HepG2 (cell line): Measurements from ENCODE around the gene FBXO30. TPM values are rescaled to one million over a fixed set of nuclear protein-coding genes. Genes with fewer than 3 reads are reported as not detected.

ENCODE experiments used
- ATAC-seq: fragments of 200-7000 bp; cut with Tn5 transposase; 3 replicates; pipeline ENCODE4 v1.9.1; 2020; ENCODE audit warnings: mild to moderate bottlenecking, moderate library complexity
- BruUV-seq: library from RNA; stranded (reverse); fragments of 400-500 nt; replicated peaks from 2 replicates; lab custom pipeline; 2021; lab: Mats Ljungman, UMichigan
- CTCF ChIA-PET: fragments of 300-600 bp; formaldehyde crosslinking; extraction: SDS; loops from one replicate; lab custom pipeline; 2021; ENCODE audit warnings: low total read pairs, inconsistent platforms, low intra/inter-chr PET ratio; lab: Yijun Ruan, JAX
- POLR2A ChIA-PET: fragments of 350-600 bp; sonication (Branson Sonifier 250); formaldehyde crosslinking; loops from one replicate; lab custom pipeline; 2020; ENCODE audit warnings: antibody characterized with exemption, inconsistent platforms; lab: Yijun Ruan, JAX
- DNase-seq: peaks from one replicate; pipeline ENCODE4 v3.0.0-alpha.2; 2015; ENCODE audit warnings: low spot score
- FAIRE-seq: peaks from 3 replicates; lab custom pipeline; 2011; peaks lifted over from hg19 to GRCh38; lab: Jason Lieb, UNC
- H2AFZ ChIP-seq: one replicate; pipeline ENCODE4 v1.6.1; 2011; ENCODE audit warnings: low read length, inconsistent platforms
- H3K27ac ChIP-seq: fragments of 300-600 bp; 3 replicates; pipeline ENCODE4 v1.8.0; 2011; ENCODE audit warnings: mixed run types, mild to moderate bottlenecking, mixed read lengths, low read length, inconsistent platforms; ENCODE audit not compliant: insufficient read depth; ENCODE audit errors: extremely low read length
- H3K27me3 ChIP-seq, 2 experiments: fragments of 200-600 bp in 1 of 2; 2 replicates in 1 of 2; 3 replicates in 1 of 2; pipeline versions ENCODE4 v1.6.0 to v1.8.0; 2011; ENCODE audit warnings: low read length in 2 of 2, mild to moderate bottlenecking in 2 of 2, moderate library complexity in 2 of 2, inconsistent platforms in 1 of 2; ENCODE audit not compliant: insufficient read depth in 2 of 2, control insufficient read depth in 1 of 2
- H3K36me3 ChIP-seq, 2 experiments: fragments of 200-600 bp in 1 of 2; replicated peaks in 1 of 2; 2 replicates in 1 of 2; 3 replicates in 1 of 2; pipeline versions ENCODE4 v1.5.1 to v1.8.0; 2011; ENCODE audit warnings: low read length in 2 of 2, inconsistent platforms in 1 of 2; ENCODE audit not compliant: insufficient read depth in 2 of 2, control insufficient read depth in 1 of 2
- H3K4me1 ChIP-seq: 2 replicates; pipeline ENCODE4 v1.5.1; 2012; ENCODE audit warnings: low read length, inconsistent platforms; ENCODE audit not compliant: insufficient read depth
- H3K4me2 ChIP-seq: 2 replicates; pipeline ENCODE4 v1.6.0; 2011; ENCODE audit warnings: low read depth, low read length, inconsistent platforms
- H3K4me3 ChIP-seq, 3 experiments: fragments of 200-600 bp in 1 of 3; sonication (generic), shearing (Covaris generic) in 1 of 3; replicated peaks in 1 of 3; 2 replicates each; pipeline ENCODE4 v1.5.1; 2011 to 2016; ENCODE audit warnings: low read length in 3 of 3, inconsistent platforms in 2 of 3, low read depth in 2 of 3, mild to moderate bottlenecking in 2 of 3, control low read depth in 1 of 3, mixed read lengths in 1 of 3; ENCODE audit not compliant: insufficient read depth in 1 of 3
- H3K79me2 ChIP-seq: one replicate; pipeline ENCODE4 v1.6.1; 2011; ENCODE audit warnings: low read length, inconsistent platforms; ENCODE audit not compliant: insufficient read depth
- H3K9ac ChIP-seq: 2 replicates; pipeline ENCODE4 v1.6.0; 2011; ENCODE audit warnings: mild to moderate bottlenecking, low read depth, low read length, inconsistent platforms; ENCODE audit not compliant: insufficient read depth
- H3K9me3 ChIP-seq: 2 replicates; pipeline ENCODE4 v1.5.1; 2012; ENCODE audit warnings: mild to moderate bottlenecking, low read length
- H4K20me1 ChIP-seq: 2 replicates; pipeline ENCODE4 v1.6.0; 2011; ENCODE audit warnings: inconsistent platforms, mild to moderate bottlenecking, low read length, moderate library complexity; ENCODE audit not compliant: insufficient read depth
- HDAC6 ChIP-seq: fragments of 200-600 bp; sonication (generic); IDR thresholded peaks from 2 replicates; pipeline ENCODE4 v1.7.0; 2017; ENCODE audit warnings: mild to moderate bottlenecking, antibody characterized with exemption, low read length, low read depth
- MED13 ChIP-seq: sonication (generic); formaldehyde crosslinking; IDR thresholded peaks from 2 replicates; pipeline ENCODE4 v1.5.0; 2020; ENCODE audit warnings: missing genetic modification reagents
- PHF20 ChIP-seq: sonication (generic); formaldehyde crosslinking; IDR thresholded peaks from 2 replicates; pipeline ENCODE4 v1.5.0; 2020; ENCODE audit warnings: mild to moderate bottlenecking, missing genetic modification reagents
- RELA ChIP-seq: sonication (generic); formaldehyde crosslinking; IDR thresholded peaks from 2 replicates; pipeline ENCODE4 v1.4.0; 2020; ENCODE audit warnings: missing genetic modification reagents
- SIX1 ChIP-seq: sonication (generic); formaldehyde crosslinking; IDR thresholded peaks from 2 replicates; pipeline ENCODE4 v1.4.0; 2020; ENCODE audit warnings: missing genetic modification reagents, borderline replicate concordance
- THAP11 ChIP-seq: IDR thresholded peaks from 2 replicates; pipeline ENCODE4 v1.6.1; 2016; ENCODE audit warnings: missing biosample characterization, missing genetic modification reagents
- U2AF2 ChIP-seq: fragments of 200-400 bp; formaldehyde crosslinking; IDR thresholded peaks from 2 replicates; pipeline ENCODE4 v1.6.1; 2017; ENCODE audit warnings: low read depth, mild to moderate bottlenecking, low read length
- ZMYM3 ChIP-seq: sonication (generic); formaldehyde crosslinking; IDR thresholded peaks from 2 replicates; pipeline ENCODE4 v1.5.1; 2020; ENCODE audit warnings: mild to moderate bottlenecking, missing genetic modification reagents
- ZNF432 ChIP-seq: sonication (generic); formaldehyde crosslinking; IDR thresholded peaks from 2 replicates; pipeline ENCODE4 v1.5.0; 2020; ENCODE audit warnings: missing genetic modification reagents, mild to moderate bottlenecking, borderline replicate concordance
- ZNF446 ChIP-seq: sonication (generic); formaldehyde crosslinking; IDR thresholded peaks from 2 replicates; pipeline ENCODE4 v1.5.0; 2020; ENCODE audit warnings: mild to moderate bottlenecking, missing genetic modification reagents
- ZNF510 ChIP-seq: sonication (generic); formaldehyde crosslinking; IDR thresholded peaks from 2 replicates; pipeline ENCODE4 v1.4.0; 2020; ENCODE audit warnings: low read depth, mild to moderate bottlenecking, missing genetic modification reagents
- ZNF780A ChIP-seq: sonication (generic); formaldehyde crosslinking; IDR thresholded peaks from 2 replicates; pipeline ENCODE4 v1.8.0; 2022; ENCODE audit warnings: mild to moderate bottlenecking, missing genetic modification reagents, moderate library complexity
- ZNF879 ChIP-seq: sonication (generic); formaldehyde crosslinking; IDR thresholded peaks from 2 replicates; pipeline ENCODE4 v1.8.1; 2023; ENCODE audit warnings: missing genetic modification reagents
- WGBS: methylation state at CpG from one replicate; pipeline ENCODE4 v1.1.6; 2017; ENCODE audit warnings: low lambda C conversion rate; 5-methylcytosine and 5-hydroxymethylcytosine counted together
- in situ Hi-C: cut with HindIII; loops from 2 replicates; pipeline ENCODE4 v1.10.0; 2017; ENCODE audit warnings: low pct_unique_long_range_greater_than_20kb; ENCODE audit not compliant: extremely low pct_ligation_motif_present
- intact Hi-C: fragments of 100-400 bp; cut with micrococcal nuclease; formaldehyde crosslinking; loops from one replicate; pipeline ENCODE4 v1.10.0; 2022; ENCODE audit not compliant: unreplicated experiment
- polyA plus RNA-seq, 8 experiments: library from polyadenylated mRNA; depleted of rRNA in 3 of 8; stranded (reverse) in 7 of 8; unstranded in 1 of 8; fragments of >200 nt; fragmentation: Illumina TruSeq in 4 of 8; extraction: Trizol in 4 of 8; gene quantifications; 2 replicates each; pipeline versions ENCODE4 v1.2.1 to v1.2.3, GENCODE V29; 2011 to 2016; ENCODE audit warnings: low read depth in 4 of 8, missing spikeins in 1 of 8, mixed read lengths in 1 of 8; ENCODE audit not compliant: insufficient read depth in 1 of 8
- total RNA-seq, 5 experiments: library from RNA; depleted of rRNA; stranded (reverse); fragments of >200 nt; fragmentation: Illumina TruSeq; extraction: Trizol; gene quantifications; 2 replicates each; pipeline ENCODE4 v1.2.3, GENCODE V29; 2016; ENCODE audit warnings: low read depth in 1 of 5
- TF ChIP-seq, protein P1 (sequence below): sonication (generic); formaldehyde crosslinking; IDR thresholded peaks from 2 replicates; pipeline ENCODE4 v1.5.1; 2020; ENCODE audit warnings: missing genetic modification reagents, mild to moderate bottlenecking, borderline replicate concordance
- TF ChIP-seq, protein P2 (sequence below): sonication (generic); formaldehyde crosslinking; IDR thresholded peaks from 2 replicates; pipeline ENCODE4 v1.8.0; 2022; ENCODE audit warnings: missing genetic modification reagents, mild to moderate bottlenecking, borderline replicate concordance
- TF ChIP-seq, protein P3 (sequence below): sonication (generic); formaldehyde crosslinking; IDR thresholded peaks from 2 replicates; pipeline ENCODE4 v1.4.0; 2020; ENCODE audit warnings: low read depth, missing genetic modification reagents
- TF ChIP-seq, protein P4 (sequence below): sonication (generic); formaldehyde crosslinking; conservative IDR thresholded peaks from 2 replicates; pipeline ENCODE4 v1.8.1; 2023; ENCODE audit warnings: missing genetic modification reagents

The FBXO30 gene
- total and polyA plus RNA-seq, 2 of the 13 experiments (the other 11 are each of a cell fraction or from before 2014, with no cell fraction given): 3.2 to 7.1 TPM

DNA sequence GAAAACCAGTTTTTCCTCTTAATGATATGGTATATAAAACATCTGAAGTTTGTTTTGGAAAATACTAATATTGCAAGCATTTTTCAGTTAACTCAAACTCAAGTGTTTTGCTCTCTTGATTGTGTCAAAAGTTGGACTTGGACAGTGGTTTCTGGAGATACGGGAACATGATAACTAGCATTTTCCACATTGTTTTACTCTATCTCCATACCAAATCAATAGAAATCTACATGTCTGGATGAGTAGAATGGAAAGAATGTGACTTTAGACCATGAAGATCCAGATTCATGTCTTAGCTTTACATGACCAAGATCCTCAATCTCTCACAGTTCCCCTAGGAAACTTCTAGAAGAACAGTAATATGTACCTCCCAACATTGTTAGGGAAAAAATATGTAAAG, 22.2 kb upstream of the FBXO30 start:
- CTCF ChIA-PET: no interaction called here
- intact Hi-C loops (no loop called here), in situ Hi-C loops (no loop called here)
- H3K9ac ChIP-seq: no peak overlapping the region
- ATAC-seq (no peak), DNase-seq (no peak), FAIRE-seq (no peak)
- H3K4me3 ChIP-seq: no peak overlapping the region
- no peaks in the 10 kb centered on the region for H3K9me3 ChIP-seq
- BruUV-seq: no TSS peak
- 61% methylated on average over 1 of the region's 1 CpG for WGBS
- no peak overlapping the region for H3K4me2 ChIP-seq
- no peaks in the 10 kb centered on the region for H4K20me1 ChIP-seq
- H3K27ac ChIP-seq: no peak overlapping the region
- TF ChIP-seq RELA (CRISPR knock-in tag) (no peak), MED13 (CRISPR knock-in tag) (no peak), ZNF446 (CRISPR knock-in tag) (no peak), PHF20 (CRISPR knock-in tag) (no peak), ZNF780A (CRISPR knock-in tag) (no peak), ZNF432 (CRISPR knock-in tag) (no peak), ZNF510 (no peak), ZMYM3 (no peak), HDAC6 (no peak), SIX1 (CRISPR knock-in tag) (no peak), THAP11 (CRISPR knock-in tag) (no peak), ZNF879 (no peak), U2AF2 (no peak)
- TF ChIP-seq, protein P1, sequence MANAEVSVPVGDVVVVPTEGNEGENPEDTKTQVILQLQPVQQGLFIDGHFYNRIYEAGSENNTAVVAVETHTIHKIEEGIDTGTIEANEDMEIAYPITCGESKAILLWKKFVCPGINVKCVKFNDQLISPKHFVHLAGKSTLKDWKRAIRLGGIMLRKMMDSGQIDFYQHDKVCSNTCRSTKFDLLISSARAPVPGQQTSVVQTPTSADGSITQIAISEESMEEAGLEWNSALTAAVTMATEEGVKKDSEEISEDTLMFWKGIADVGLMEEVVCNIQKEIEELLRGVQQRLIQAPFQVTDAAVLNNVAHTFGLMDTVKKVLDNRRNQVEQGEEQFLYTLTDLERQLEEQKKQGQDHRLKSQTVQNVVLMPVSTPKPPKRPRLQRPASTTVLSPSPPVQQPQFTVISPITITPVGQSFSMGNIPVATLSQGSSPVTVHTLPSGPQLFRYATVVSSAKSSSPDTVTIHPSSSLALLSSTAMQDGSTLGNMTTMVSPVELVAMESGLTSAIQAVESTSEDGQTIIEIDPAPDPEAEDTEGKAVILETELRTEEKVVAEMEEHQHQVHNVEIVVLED (CRISPR knock-in tag): no peak
- TF ChIP-seq, protein P2, sequence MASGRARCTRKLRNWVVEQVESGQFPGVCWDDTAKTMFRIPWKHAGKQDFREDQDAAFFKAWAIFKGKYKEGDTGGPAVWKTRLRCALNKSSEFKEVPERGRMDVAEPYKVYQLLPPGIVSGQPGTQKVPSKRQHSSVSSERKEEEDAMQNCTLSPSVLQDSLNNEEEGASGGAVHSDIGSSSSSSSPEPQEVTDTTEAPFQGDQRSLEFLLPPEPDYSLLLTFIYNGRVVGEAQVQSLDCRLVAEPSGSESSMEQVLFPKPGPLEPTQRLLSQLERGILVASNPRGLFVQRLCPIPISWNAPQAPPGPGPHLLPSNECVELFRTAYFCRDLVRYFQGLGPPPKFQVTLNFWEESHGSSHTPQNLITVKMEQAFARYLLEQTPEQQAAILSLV (CRISPR knock-in tag): no peak
- TF ChIP-seq, protein P3, sequence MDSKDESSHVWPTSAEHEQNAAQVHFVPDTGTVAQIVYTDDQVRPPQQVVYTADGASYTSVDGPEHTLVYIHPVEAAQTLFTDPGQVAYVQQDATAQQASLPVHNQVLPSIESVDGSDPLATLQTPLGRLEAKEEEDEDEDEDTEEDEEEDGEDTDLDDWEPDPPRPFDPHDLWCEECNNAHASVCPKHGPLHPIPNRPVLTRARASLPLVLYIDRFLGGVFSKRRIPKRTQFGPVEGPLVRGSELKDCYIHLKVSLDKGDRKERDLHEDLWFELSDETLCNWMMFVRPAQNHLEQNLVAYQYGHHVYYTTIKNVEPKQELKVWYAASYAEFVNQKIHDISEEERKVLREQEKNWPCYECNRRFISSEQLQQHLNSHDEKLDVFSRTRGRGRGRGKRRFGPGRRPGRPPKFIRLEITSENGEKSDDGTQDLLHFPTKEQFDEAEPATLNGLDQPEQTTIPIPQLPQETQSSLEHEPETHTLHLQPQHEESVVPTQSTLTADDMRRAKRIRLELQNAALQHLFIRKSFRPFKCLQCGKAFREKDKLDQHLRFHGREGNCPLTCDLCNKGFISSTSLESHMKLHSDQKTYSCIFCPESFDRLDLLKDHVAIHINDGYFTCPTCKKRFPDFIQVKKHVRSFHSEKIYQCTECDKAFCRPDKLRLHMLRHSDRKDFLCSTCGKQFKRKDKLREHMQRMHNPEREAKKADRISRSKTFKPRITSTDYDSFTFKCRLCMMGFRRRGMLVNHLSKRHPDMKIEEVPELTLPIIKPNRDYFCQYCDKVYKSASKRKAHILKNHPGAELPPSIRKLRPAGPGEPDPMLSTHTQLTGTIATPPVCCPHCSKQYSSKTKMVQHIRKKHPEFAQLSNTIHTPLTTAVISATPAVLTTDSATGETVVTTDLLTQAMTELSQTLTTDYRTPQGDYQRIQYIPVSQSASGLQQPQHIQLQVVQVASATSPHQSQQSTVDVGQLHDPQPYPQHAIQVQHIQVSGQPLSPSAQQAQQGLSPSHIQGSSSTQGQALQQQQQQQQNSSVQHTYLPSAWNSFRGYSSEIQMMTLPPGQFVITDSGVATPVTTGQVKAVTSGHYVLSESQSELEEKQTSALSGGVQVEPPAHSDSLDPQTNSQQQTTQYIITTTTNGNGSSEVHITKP (CRISPR knock-in tag): no peak
- TF ChIP-seq, protein P4, sequence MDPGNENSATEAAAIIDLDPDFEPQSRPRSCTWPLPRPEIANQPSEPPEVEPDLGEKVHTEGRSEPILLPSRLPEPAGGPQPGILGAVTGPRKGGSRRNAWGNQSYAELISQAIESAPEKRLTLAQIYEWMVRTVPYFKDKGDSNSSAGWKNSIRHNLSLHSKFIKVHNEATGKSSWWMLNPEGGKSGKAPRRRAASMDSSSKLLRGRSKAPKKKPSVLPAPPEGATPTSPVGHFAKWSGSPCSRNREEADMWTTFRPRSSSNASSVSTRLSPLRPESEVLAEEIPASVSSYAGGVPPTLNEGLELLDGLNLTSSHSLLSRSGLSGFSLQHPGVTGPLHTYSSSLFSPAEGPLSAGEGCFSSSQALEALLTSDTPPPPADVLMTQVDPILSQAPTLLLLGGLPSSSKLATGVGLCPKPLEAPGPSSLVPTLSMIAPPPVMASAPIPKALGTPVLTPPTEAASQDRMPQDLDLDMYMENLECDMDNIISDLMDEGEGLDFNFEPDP (CRISPR knock-in tag): no peak
- H3K79me2 ChIP-seq: no peaks in the 10 kb centered on the region
- POLR2A ChIA-PET: interaction anchor here (1.4 kb wide), 1 partner anchor 101 kb away, joined by 3 read pairs; the partner anchor contains the start of gene EPM2A
- H3K27me3 ChIP-seq: no peaks in the 10 kb centered on the region
- H2AFZ ChIP-seq: no peak overlapping the region
- no peaks in the 10 kb centered on the region for H3K4me1 ChIP-seq
- H3K36me3 ChIP-seq: no peaks in the 10 kb centered on the region
